Measurements from ENCODE around the gene B3GNT8. TPM values are rescaled to one million over a fixed set of nuclear protein-coding genes. Genes with fewer than 3 reads are reported as not detected.

The B3GNT8 gene
- total and polyA plus RNA-seq, 5 donors: 2.0 to 3.6 (median 3.4) TPM

- WGBS: 61% methylated on average over 12 of the region's 12 CpGs
- intact Hi-C loops (cut with DNase I): no loop called here
- no peak for ATAC-seq
Measured at GRCh38 chr19:41403181-41403970, 23.8 kb downstream of the B3GNT8 start.

GRCh38 chr19:41402010-41402409 is 25.2 kb downstream of the B3GNT8 start:
- intact Hi-C loops (cut with DNase I): no loop called here
- WGBS: 68% methylated on average over 3 of the region's 3 CpGs
- Histone ChIP-seq H3K27ac (ENCODE audit: low read length) (no peak overlapping the region), H3K9me3 (ENCODE audit: control insufficient read depth, low read length) (no peaks in the 10 kb centered on the region), H3K4me3 (ENCODE audit: low read length) (no peak overlapping the region), H3K4me1 (ENCODE audit: control insufficient read depth, insufficient read depth, low read length) (peaks cover 6% of the 10 kb centered on the region), H3K27me3 (ENCODE audit: control insufficient read depth, insufficient read depth) (no peaks in the 10 kb centered on the region)
- DNase-seq: no peak
- no peak for ATAC-seq

More at GRCh38 chr19:41403181-41403970, 23.8 kb downstream of the B3GNT8 start:
- peaks cover 8% of the 10 kb centered on the region for H3K4me1 ChIP-seq (ENCODE audit: control insufficient read depth, insufficient read depth, low read length)
- DNase-seq: no peak
- H3K27me3 ChIP-seq (ENCODE audit: control insufficient read depth, insufficient read depth): no peaks in the 10 kb centered on the region
- no peak overlapping the region for H3K4me3 ChIP-seq (ENCODE audit: low read length)
- peak overlapping the region; percentile 22 for H3K27ac ChIP-seq (ENCODE audit: low read length)
- H3K9me3 ChIP-seq (ENCODE audit: control insufficient read depth, low read length): no peaks in the 10 kb centered on the region

- H3K27me3 ChIP-seq (ENCODE audit: control insufficient read depth, insufficient read depth): no peaks in the 10 kb centered on the region
- H3K9me3 ChIP-seq (ENCODE audit: control insufficient read depth, low read length): no peaks in the 10 kb centered on the region
- H3K4me1 ChIP-seq (ENCODE audit: control insufficient read depth, insufficient read depth, low read length): peaks cover 6% of the 10 kb centered on the region
- H3K4me3 ChIP-seq (ENCODE audit: low read length): no peak overlapping the region
- intact Hi-C loops (cut with DNase I): no loop called here
- WGBS: 52% methylated on average over 4 of the region's 4 CpGs
- DNase-seq (no peak), ATAC-seq (peak in 1 of 2 donors; percentile 54)
- H3K27ac ChIP-seq (ENCODE audit: low read length): peak overlapping the region; percentile 28
Measured at GRCh38 chr19:41401483-41401882, 25.7 kb downstream of the B3GNT8 start.

- intact Hi-C loops (cut with DNase I): no loop called here
- ATAC-seq (no peak), DNase-seq (no peak)
- H3K9me3 ChIP-seq (ENCODE audit: control insufficient read depth, low read length): no peaks in the 10 kb centered on the region
- H3K27ac ChIP-seq (ENCODE audit: low read length): no peak overlapping the region
- 92% methylated on average over 2 of the region's 2 CpGs for WGBS
- peaks cover 6% of the 10 kb centered on the region for H3K4me1 ChIP-seq (ENCODE audit: control insufficient read depth, insufficient read depth, low read length)
- no peak overlapping the region for H3K4me3 ChIP-seq (ENCODE audit: low read length)
- no peaks in the 10 kb centered on the region for H3K27me3 ChIP-seq (ENCODE audit: control insufficient read depth, insufficient read depth)
Measured at GRCh38 chr19:41399525-41399924, 27.6 kb downstream of the B3GNT8 start.

- WGBS: 89% methylated on average over 3 of the region's 3 CpGs
- intact Hi-C loops (cut with DNase I): no loop called here
- no peak for ATAC-seq
Measured at GRCh38 chr19:41399091-41399490, 28.1 kb downstream of the B3GNT8 start.

GRCh38 chr19:41398598-41398997 is 28.6 kb downstream of the B3GNT8 start:
- DNase-seq (no peak), ATAC-seq (no peak)
- WGBS: 48% methylated on average over 3 of the region's 3 CpGs
- peak overlapping the region; percentile 98 for H3K4me3 ChIP-seq (ENCODE audit: low read length)
- intact Hi-C loops (cut with DNase I): no loop called here
- peaks cover 6% of the 10 kb centered on the region for H3K4me1 ChIP-seq (ENCODE audit: control insufficient read depth, insufficient read depth, low read length)
- H3K27me3 ChIP-seq (ENCODE audit: control insufficient read depth, insufficient read depth): no peaks in the 10 kb centered on the region
- no peak overlapping the region for H3K27ac ChIP-seq (ENCODE audit: low read length)
- no peaks in the 10 kb centered on the region for H3K9me3 ChIP-seq (ENCODE audit: control insufficient read depth, low read length)

More at GRCh38 chr19:41399091-41399490, 28.1 kb downstream of the B3GNT8 start:
- no peak for DNase-seq
- no peak overlapping the region for H3K27ac ChIP-seq (ENCODE audit: low read length)
- peaks cover 6% of the 10 kb centered on the region for H3K4me1 ChIP-seq (ENCODE audit: control insufficient read depth, insufficient read depth, low read length)
- H3K9me3 ChIP-seq (ENCODE audit: control insufficient read depth, low read length): no peaks in the 10 kb centered on the region
- no peaks in the 10 kb centered on the region for H3K27me3 ChIP-seq (ENCODE audit: control insufficient read depth, insufficient read depth)
- H3K4me3 ChIP-seq (ENCODE audit: low read length): no peak overlapping the region

GRCh38 chr19:41398050-41398418 is 29.1 kb downstream of the B3GNT8 start:
- ATAC-seq (no peak), DNase-seq (no peak)
- H3K4me3 ChIP-seq (ENCODE audit: low read length): peak overlapping the region; percentile 98
- H3K4me1 ChIP-seq (ENCODE audit: control insufficient read depth, insufficient read depth, low read length): peaks cover 6% of the 10 kb centered on the region
- under 1% methylated on average over 5 of the region's 5 CpGs for WGBS
- H3K27ac ChIP-seq (ENCODE audit: low read length): peak overlapping the region; percentile 89
- H3K27me3 ChIP-seq (ENCODE audit: control insufficient read depth, insufficient read depth): no peaks in the 10 kb centered on the region
- intact Hi-C loops (cut with DNase I): no loop called here
- no peaks in the 10 kb centered on the region for H3K9me3 ChIP-seq (ENCODE audit: control insufficient read depth, low read length)

GRCh38 chr19:41397086-41398049 is 29.8 kb downstream of the B3GNT8 start, which contains the start of the genes BCKDHA and EXOSC5:
TSS of gene BCKDHA (plus strand) at chr19:41397818. CDS start at chr19:41397828, 10 bp downstream.
TSS of gene EXOSC5 (minus strand) at chr19:41397359. CDS start at chr19:41397328, 31 bp downstream.
- intact Hi-C loops (cut with DNase I): no loop called here
- WGBS: under 1% methylated on average over 50 of the region's 50 CpGs
- Histone ChIP-seq H3K27me3 (ENCODE audit: control insufficient read depth, insufficient read depth) (no peaks in the 10 kb centered on the region), H3K4me1 (ENCODE audit: control insufficient read depth, insufficient read depth, low read length) (peaks cover 6% of the 10 kb centered on the region), H3K4me3 (ENCODE audit: low read length) (peak within 1 kb of the TSS; percentile 98), H3K9me3 (ENCODE audit: control insufficient read depth, low read length) (no peaks in the 10 kb centered on the region), H3K27ac (ENCODE audit: low read length) (peak within 1 kb of the TSS; percentile 89)
- DNase-seq (peak; percentile 99 to 100 (median 99)), ATAC-seq (peak; percentile 97 to 98)

- ATAC-seq (no peak), DNase-seq (no peak)
- 73% methylated on average over 6 of the region's 6 CpGs for WGBS
- intact Hi-C loops (cut with DNase I): no loop called here
- H3K9me3 ChIP-seq (ENCODE audit: control insufficient read depth, low read length): no peaks in the 10 kb centered on the region
- peaks cover 6% of the 10 kb centered on the region for H3K4me1 ChIP-seq (ENCODE audit: control insufficient read depth, insufficient read depth, low read length)
- no peak overlapping the region for H3K27ac ChIP-seq (ENCODE audit: low read length)
- H3K4me3 ChIP-seq (ENCODE audit: low read length): no peak overlapping the region
- H3K27me3 ChIP-seq (ENCODE audit: control insufficient read depth, insufficient read depth): no peaks in the 10 kb centered on the region
Measured at GRCh38 chr19:41395355-41395754, 31.8 kb downstream of the B3GNT8 start.

- ATAC-seq: no peak
- Histone ChIP-seq H3K4me3 (ENCODE audit: low read length) (no peak overlapping the region), H3K27me3 (ENCODE audit: control insufficient read depth, insufficient read depth) (no peaks in the 10 kb centered on the region), H3K27ac (ENCODE audit: low read length) (no peak overlapping the region), H3K9me3 (ENCODE audit: control insufficient read depth, low read length) (no peaks in the 10 kb centered on the region), H3K4me1 (ENCODE audit: control insufficient read depth, insufficient read depth, low read length) (no peaks in the 10 kb centered on the region)
- DNase-seq: no peak
- intact Hi-C loops (cut with DNase I): no loop called here
- WGBS: 79% methylated on average over 12 of the region's 12 CpGs
Measured at GRCh38 chr19:41392775-41393174, 34.4 kb downstream of the B3GNT8 start.

- intact Hi-C loops (cut with DNase I): no loop called here
- WGBS: 90% methylated on average over 11 of the region's 11 CpGs
- ATAC-seq: no peak
Measured at GRCh38 chr19:41391618-41392017, 35.6 kb downstream of the B3GNT8 start.

More at GRCh38 chr19:41391618-41392017, 35.6 kb downstream of the B3GNT8 start:
- Histone ChIP-seq H3K27ac (ENCODE audit: low read length) (no peak overlapping the region), H3K4me1 (ENCODE audit: control insufficient read depth, insufficient read depth, low read length) (no peaks in the 10 kb centered on the region), H3K27me3 (ENCODE audit: control insufficient read depth, insufficient read depth) (no peaks in the 10 kb centered on the region), H3K9me3 (ENCODE audit: control insufficient read depth, low read length) (no peaks in the 10 kb centered on the region), H3K4me3 (ENCODE audit: low read length) (no peak overlapping the region)
- no peak for DNase-seq

Measured in right cardiac atrium (tissue), 5 donors.